Dendritic cell treated with granulocyte-macrophage colony-stimulating factor and Interleukin-4, amounts not matched to agents 40 ng/mL and 50 ng/mL, for 4 days (primary cell): ENCODE results near the gene GSK3A.
A peak's percentile ranks its signal among the peaks of the same experiment; 100 is the strongest.

Experiments used
- H3K27ac Mint-ChIP-seq: one replicate; pipeline ENCODE4 v1.8.0; 2022; ENCODE audit warnings: mild to moderate bottlenecking, mixed read lengths
- H3K27me3 Mint-ChIP-seq: one replicate; pipeline ENCODE4 v1.8.0; 2022; ENCODE audit warnings: mild to moderate bottlenecking, mixed read lengths
- H3K36me3 Mint-ChIP-seq: one replicate; pipeline ENCODE4 v1.8.0; 2022; ENCODE audit warnings: low read depth, mixed read lengths
- H3K4me1 Mint-ChIP-seq: one replicate; pipeline ENCODE4 v1.8.0; 2022; ENCODE audit warnings: low read depth, mixed read lengths
- H3K4me3 Mint-ChIP-seq: one replicate; pipeline ENCODE4 v1.8.0; 2022; ENCODE audit warnings: mild to moderate bottlenecking, moderate library complexity, mixed read lengths
- H3K9me3 Mint-ChIP-seq: one replicate; pipeline ENCODE4 v1.8.0; 2022; ENCODE audit warnings: mixed read lengths
- intact Hi-C: fragments of 100-400 bp; cut with micrococcal nuclease; formaldehyde crosslinking; loops from one replicate; pipeline ENCODE4 v1.15.0; 2022

GSK3A gene

DNA sequence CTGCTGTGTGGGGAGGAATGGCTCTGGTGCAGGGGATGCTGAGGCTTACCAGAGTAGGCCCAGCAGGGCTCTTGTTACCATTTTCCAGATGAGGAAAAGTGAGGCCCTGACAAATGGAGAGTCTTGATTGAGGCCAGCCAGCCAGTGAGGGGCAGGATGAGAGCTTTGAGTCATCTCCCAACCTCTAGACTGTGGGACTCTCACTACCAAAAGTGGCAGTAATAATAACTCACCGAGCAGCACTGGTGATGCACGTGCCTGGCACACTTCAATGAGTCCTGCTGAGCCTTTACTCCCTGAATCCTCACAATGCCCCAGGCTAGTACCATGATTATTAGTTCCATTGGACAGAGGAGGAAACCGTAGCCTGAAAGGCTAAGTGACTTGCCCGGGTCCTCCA is 34.4 kb upstream of the GSK3A start:
- Mint-ChIP-seq H3K4me1 (peaks cover 68% of the 10 kb centered on the region), H3K9me3 (no peaks in the 10 kb centered on the region), H3K27me3 (no peaks in the 10 kb centered on the region), H3K4me3 (no peak overlapping the region), H3K36me3 (peaks cover 68% of the 10 kb centered on the region), H3K27ac (no peak overlapping the region)
- intact Hi-C loops = no loop called here

DNA sequence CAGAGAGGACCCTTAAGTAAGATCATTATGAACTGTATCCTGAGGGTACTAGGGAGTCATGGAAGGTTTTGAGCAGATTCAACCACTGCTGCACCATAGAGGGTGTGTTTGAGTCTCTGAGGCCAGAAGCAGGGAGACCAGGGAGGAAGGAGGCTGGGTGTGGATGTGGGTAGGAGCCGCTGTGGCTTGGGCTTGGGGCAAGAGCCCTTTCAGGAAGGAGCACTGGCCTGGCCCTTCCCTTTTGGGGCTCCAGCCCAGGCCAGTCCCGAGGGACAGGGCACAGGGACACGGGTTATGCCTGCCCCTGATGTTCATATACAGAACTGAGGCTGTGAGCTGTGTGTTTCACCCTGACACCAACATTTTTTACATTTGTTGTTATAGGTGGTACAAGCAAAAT is 33.9 kb upstream of the GSK3A start:
- H3K36me3 Mint-ChIP-seq = peaks cover 74% of the 10 kb centered on the region

DNA sequence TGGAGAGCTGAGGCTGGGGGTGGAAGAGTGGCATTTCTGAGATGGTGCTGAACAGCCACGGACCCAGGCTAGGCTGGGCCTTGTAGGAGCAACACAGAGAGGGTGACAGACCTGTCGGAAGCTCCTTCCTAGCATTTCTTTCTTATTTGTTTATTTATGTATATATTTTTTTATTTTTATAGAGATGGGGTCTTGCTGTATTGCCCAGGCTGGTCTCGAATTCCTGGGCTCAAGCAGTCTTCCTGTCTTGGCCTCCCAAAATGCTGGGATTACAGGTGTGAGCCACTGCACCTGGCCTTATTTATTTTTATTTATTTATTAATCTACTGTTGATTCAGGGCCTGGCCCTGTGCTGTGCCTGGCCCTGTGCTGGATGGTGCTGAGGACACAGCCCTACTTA is 33.1 kb upstream of the GSK3A start:
- Mint-ChIP-seq H3K4me1 (peaks cover 81% of the 10 kb centered on the region), H3K9me3 (no peaks in the 10 kb centered on the region), H3K27me3 (no peaks in the 10 kb centered on the region), H3K4me3 (no peak overlapping the region), H3K36me3 (peaks cover 77% of the 10 kb centered on the region), H3K27ac (peak overlapping the region; percentile 28)
- intact Hi-C loops = no loop called here

More for the DNA sequence above, 33.9 kb upstream of the GSK3A start:
- Mint-ChIP-seq H3K4me3 (peak overlapping the region; percentile 25), H3K9me3 (no peaks in the 10 kb centered on the region), H3K4me1 (peaks cover 73% of the 10 kb centered on the region), H3K27ac (peak overlapping the region; percentile 28), H3K27me3 (no peaks in the 10 kb centered on the region)
- intact Hi-C loops = no loop called here

DNA sequence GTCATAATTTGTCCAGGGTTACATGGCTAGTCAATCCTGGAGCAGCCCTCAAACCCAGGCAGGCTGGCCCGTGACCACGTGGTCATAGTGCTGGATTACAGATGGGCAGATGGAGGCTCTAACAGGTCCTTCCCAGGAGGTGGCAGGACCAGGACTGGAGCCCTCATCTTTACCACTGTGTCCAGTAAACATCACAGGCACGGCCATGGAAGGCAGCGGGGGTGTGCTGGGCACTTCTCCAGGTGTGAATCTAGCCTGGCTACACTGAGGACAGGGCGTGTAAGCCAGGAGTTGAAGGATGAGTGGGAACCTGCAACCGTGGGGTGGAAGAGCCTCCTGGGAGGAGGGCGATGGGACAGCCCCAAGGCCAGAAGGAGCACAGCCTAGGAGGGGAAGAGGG is 32.7 kb upstream of the GSK3A start:
- Mint-ChIP-seq H3K4me3 (no peak overlapping the region), H3K27me3 (no peaks in the 10 kb centered on the region), H3K4me1 (peaks cover 85% of the 10 kb centered on the region), H3K36me3 (peaks cover 77% of the 10 kb centered on the region), H3K9me3 (no peaks in the 10 kb centered on the region), H3K27ac (peak overlapping the region; percentile 28)
- intact Hi-C loops = no loop called here

DNA sequence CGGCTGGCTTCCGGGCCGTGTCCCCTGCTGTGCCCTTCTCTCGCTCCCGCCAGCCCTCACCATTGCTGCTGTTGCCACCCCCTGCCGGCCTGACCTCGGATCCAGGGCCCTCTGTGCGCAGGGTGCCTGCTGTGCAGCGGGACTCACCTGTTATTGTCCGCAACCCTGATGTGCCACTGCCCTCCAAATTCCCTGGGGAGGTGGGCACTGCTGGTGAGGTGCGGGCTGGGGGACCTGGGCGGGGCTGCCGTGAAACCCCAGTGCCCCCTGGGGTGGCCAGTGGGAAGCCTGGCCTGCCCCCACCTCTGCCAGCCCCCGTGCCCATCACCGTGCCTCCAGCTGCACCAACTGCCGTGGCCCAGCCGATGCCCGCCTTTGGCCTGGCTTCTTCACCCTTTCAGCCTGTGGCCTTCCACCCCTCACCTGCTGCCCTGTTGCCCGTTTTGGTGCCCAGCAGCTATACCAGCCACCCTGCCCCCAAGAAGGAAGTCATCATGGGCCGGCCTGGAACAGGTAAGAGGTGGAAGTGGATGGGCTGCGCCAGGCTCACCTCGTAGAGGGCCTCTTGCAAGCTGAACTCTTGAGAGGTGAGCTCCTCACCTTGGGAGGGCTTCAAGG is 31.8 kb upstream of the GSK3A start:
- intact Hi-C loops = no loop called here

DNA sequence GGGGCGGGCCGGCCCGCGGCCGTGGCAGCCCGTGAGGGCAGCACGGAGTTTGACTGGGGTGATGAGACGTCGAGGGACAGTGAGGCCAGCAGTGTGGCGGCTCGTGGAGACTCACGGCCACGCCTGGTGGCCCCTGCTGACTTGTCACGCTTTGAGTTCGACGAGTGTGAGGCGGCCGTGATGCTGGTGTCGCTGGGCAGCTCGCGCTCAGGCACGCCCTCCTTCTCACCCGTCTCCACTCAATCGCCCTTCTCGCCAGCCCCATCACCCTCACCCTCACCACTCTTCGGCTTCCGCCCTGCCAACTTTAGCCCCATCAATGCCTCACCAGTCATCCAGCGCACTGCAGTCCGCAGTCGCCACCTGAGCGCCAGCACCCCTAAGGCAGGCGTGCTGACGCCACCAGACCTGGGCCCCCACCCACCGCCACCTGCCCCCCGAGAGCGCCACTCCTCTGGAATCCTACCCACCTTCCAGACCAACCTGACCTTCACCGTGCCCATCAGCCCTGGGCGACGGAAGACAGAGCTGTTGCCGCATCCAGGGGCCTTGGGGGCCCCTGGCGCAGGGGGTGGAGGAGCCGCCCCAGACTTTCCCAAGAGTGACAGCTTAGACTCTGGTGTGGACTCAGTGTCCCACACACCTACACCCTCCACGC is 31.1 kb upstream of the GSK3A start:
- H3K27ac Mint-ChIP-seq = peak overlapping the region; percentile 11
- H3K4me1 Mint-ChIP-seq = peaks cover 81% of the 10 kb centered on the region
- no peak overlapping the region for H3K4me3 Mint-ChIP-seq
- no peaks in the 10 kb centered on the region for H3K9me3 Mint-ChIP-seq
- no peaks in the 10 kb centered on the region for H3K27me3 Mint-ChIP-seq
- peaks cover 68% of the 10 kb centered on the region for H3K36me3 Mint-ChIP-seq
- intact Hi-C loops = no loop called here

More for the DNA sequence above, 31.8 kb upstream of the GSK3A start:
- H3K36me3 Mint-ChIP-seq = peaks cover 75% of the 10 kb centered on the region
- H3K4me3 Mint-ChIP-seq = no peak overlapping the region
- no peaks in the 10 kb centered on the region for H3K27me3 Mint-ChIP-seq
- H3K4me1 Mint-ChIP-seq = peaks cover 87% of the 10 kb centered on the region
- no peaks in the 10 kb centered on the region for H3K9me3 Mint-ChIP-seq
- H3K27ac Mint-ChIP-seq = peak overlapping the region; percentile 11

DNA sequence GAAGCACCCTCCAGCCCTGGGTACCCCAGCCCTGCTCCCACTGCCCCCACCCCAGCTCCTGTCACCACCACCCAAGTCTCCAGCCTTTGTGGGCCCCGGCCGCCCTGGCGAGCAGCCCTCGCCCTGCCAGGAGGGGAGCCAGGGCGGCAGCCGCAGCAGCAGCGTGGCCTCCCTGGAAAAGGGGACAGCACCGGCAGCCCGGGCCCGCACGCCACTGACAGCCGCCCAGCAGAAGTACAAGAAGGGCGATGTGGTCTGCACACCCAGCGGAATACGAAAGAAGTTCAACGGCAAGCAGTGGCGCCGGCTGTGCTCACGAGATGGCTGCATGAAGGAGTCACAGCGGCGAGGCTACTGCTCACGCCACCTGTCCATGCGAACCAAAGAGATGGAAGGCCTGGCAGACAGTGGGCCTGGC is 30.6 kb upstream of the GSK3A start:
- peaks cover 76% of the 10 kb centered on the region for H3K4me1 Mint-ChIP-seq
- H3K9me3 Mint-ChIP-seq = no peaks in the 10 kb centered on the region
- intact Hi-C loops = no loop called here
- no peaks in the 10 kb centered on the region for H3K27me3 Mint-ChIP-seq
- H3K36me3 Mint-ChIP-seq = peaks cover 63% of the 10 kb centered on the region
- no peak overlapping the region for H3K4me3 Mint-ChIP-seq
- H3K27ac Mint-ChIP-seq = peak overlapping the region; percentile 11

- Mint-ChIP-seq H3K27ac (peak overlapping the region; percentile 11), H3K4me3 (no peak overlapping the region), H3K4me1 (peaks cover 71% of the 10 kb centered on the region), H3K9me3 (no peaks in the 10 kb centered on the region), H3K36me3 (peaks cover 58% of the 10 kb centered on the region), H3K27me3 (no peaks in the 10 kb centered on the region)
- intact Hi-C loops = no loop called here
Measured at GRCh38 chr19:42272535-42272897, 30.1 kb upstream of the GSK3A start.

GRCh38 chr19:42271861-42272534 is 29.6 kb upstream of the GSK3A start:
- Mint-ChIP-seq H3K4me1 (peaks cover 67% of the 10 kb centered on the region), H3K27ac (no peak overlapping the region), H3K27me3 (no peaks in the 10 kb centered on the region), H3K9me3 (no peaks in the 10 kb centered on the region), H3K4me3 (no peak overlapping the region), H3K36me3 (peaks cover 53% of the 10 kb centered on the region)
- intact Hi-C loops = no loop called here

- Mint-ChIP-seq H3K4me3 (peak overlapping the region; percentile 90), H3K4me1 (peaks cover 61% of the 10 kb centered on the region), H3K27ac (no peak overlapping the region), H3K27me3 (no peaks in the 10 kb centered on the region), H3K36me3 (peaks cover 50% of the 10 kb centered on the region), H3K9me3 (no peaks in the 10 kb centered on the region)
- intact Hi-C loops = no loop called here
Measured at GRCh38 chr19:42271045-42271419, 28.6 kb upstream of the GSK3A start.

- intact Hi-C loops = no loop called here
- peak overlapping the region; percentile 90 for H3K4me3 Mint-ChIP-seq
- H3K4me1 Mint-ChIP-seq = peaks cover 56% of the 10 kb centered on the region
- no peaks in the 10 kb centered on the region for H3K27me3 Mint-ChIP-seq
- H3K9me3 Mint-ChIP-seq = no peaks in the 10 kb centered on the region
- peaks cover 46% of the 10 kb centered on the region for H3K36me3 Mint-ChIP-seq
- no peak overlapping the region for H3K27ac Mint-ChIP-seq
Measured at GRCh38 chr19:42270346-42271044, 28.1 kb upstream of the GSK3A start.

DNA sequence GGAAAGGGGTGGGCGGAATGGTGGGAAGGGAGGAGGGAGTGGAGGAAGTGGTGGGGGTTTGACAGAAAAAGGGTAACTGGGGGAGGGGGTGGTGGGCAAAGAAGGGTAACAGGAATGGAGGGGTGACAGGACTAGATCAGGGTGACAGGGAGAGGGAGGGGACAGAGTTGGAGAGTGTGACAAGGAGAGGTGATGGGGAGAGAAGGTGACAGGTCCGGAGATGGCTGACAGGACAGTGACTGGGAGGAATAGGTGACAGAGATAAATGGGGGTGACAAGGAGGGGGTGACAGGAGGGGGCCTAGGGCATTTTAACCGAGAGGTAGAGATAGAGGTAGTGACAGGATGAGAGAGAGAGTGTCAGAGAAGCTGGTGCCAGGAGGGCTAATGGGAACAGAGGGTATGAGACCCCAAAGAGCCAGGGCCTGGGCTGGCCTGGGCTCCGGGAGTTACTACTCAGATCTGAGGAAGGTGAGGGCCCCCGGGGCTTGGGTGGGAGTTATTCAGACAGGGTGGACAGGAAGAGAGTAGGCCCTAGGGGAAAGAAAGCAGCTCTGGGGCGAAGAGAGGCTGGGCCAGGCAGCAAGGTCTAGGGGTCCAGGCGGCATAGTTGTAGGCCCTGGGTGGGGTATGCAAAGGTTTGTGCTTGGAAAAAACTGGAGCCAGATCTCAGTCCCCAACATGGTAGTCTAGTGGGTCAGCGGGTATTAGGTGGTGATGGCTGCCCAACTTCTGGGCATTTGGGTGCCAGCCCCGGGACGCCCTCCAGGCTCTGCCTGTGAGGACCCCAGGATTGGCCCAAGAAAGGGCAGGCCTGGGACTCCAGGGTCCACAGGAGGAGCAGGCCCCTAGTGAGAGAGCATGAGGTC is 27.3 kb upstream of the GSK3A start:
- Mint-ChIP-seq H3K9me3 (no peaks in the 10 kb centered on the region), H3K4me3 (peak overlapping the region; percentile 90), H3K4me1 (peaks cover 48% of the 10 kb centered on the region), H3K36me3 (peaks cover 38% of the 10 kb centered on the region), H3K27ac (no peak overlapping the region), H3K27me3 (no peaks in the 10 kb centered on the region)
- intact Hi-C loops = loop anchor here (2.0 kb wide), 1 partner anchor 13 kb away; no protein-coding TSS in a partner anchor

DNA sequence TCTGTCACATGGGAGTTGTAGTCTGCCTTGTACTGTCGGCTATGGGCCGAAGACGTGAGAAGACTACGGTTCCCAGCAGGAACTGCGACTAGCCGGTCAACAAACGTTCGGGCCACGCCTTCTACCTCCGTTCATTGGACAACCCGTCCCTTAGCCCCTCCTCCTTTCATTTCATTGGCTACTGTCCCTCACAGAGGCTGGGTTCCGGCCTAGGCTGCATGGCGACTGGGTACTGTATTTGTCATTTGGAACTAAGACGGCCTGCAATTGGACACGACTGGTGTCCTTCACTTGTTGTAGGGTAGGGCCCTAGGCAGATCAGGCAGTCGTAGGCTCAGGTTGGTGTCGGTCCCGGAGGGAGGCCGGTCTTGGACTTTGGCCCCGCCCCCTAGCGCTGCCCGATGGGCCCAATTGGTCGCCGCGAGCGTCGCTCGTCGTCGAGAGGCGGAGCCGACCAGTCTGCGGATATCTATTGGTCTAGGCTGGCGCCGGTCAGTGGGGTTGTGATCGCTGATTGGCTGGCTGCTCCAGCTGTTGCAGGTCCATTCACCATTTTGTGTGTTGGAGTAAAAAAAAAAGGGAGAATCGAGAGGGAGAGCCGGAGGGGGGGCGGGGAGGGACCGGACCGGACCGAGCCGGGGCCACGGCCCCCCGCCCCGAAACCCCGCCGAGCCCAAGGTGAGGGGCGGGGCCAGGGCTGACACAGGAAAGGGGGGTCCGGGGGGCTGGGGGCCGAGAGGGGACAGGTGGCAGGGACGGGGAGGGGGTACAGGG is 26.5 kb upstream of the GSK3A start, which contains the start of gene CIC:
CIC (plus strand) TSS at position 549 of the 774 bp plus-strand sequence. CDS start 2,532 bp downstream, outside the sequence.
- Mint-ChIP-seq H3K36me3 (peaks cover 30% of the 10 kb centered on the region), H3K9me3 (no peaks in the 10 kb centered on the region), H3K27ac (no peak within 1 kb of the TSS), H3K27me3 (no peaks in the 10 kb centered on the region), H3K4me3 (peak within 1 kb of the TSS; percentile 90), H3K4me1 (peaks cover 40% of the 10 kb centered on the region)
- intact Hi-C loops = loop anchor here (1.0 to 2.0 kb wide), 2 partner anchors 13 to 14 kb away; no protein-coding TSS in a partner anchor
